ENCODE data around the gene SLIT3. TPM values are rescaled to one million over a fixed set of nuclear protein-coding genes. Genes with fewer than 3 reads are reported as not detected.

SLIT3 gene
- total and polyA plus RNA-seq, 2 experiments from 2014 or later, result 0.59 to 0.71 TPM

GRCh38 chr5:169195601-169196000 is 105.3 kb downstream of the SLIT3 start:
- Histone ChIP-seq H3K4me3 (no peak overlapping the region), H3K27me3 (ENCODE audit: insufficient read depth) (no peaks in the 10 kb centered on the region), H4K20me1 (replicated peaks; ENCODE audit: insufficient read depth) (no peaks in the 10 kb centered on the region), H3K79me2 (replicated peaks; ENCODE audit: insufficient read depth) (no peaks in the 10 kb centered on the region), H3K36me3 (ENCODE audit: insufficient read depth) (no peaks in the 10 kb centered on the region), H3K9me2 (ENCODE audit: insufficient read depth) (no peaks in the 10 kb centered on the region), H3K4me1 (ENCODE audit: insufficient read depth) (no peaks in the 10 kb centered on the region), H3K27ac (ENCODE audit: low read depth) (no peak overlapping the region), H2AFZ (no peak overlapping the region), H3K4me2 (no peak overlapping the region), H3F3A (replicated peaks; ENCODE audit: low read depth) (no peaks in the 10 kb centered on the region)
- Mint-ChIP-seq H3K27me3 (ENCODE audit: insufficient read depth, low read depth, poor library complexity) (no peaks in the 10 kb centered on the region), H3K4me1 (peaks cover 3% of the 10 kb centered on the region; the same call in 1 of the 3 replicates), H3K4me3 (no peak overlapping the region), H3K36me3 (ENCODE audit: low read depth) (no peaks in the 10 kb centered on the region), H3K9me3 (no peaks in the 10 kb centered on the region), H3K27ac (no peak overlapping the region)
- DNase-seq (ENCODE audit: low spot score), result no peak
- no peak for ATAC-seq
- TF ChIP-seq ZNF114 (CRISPR knock-in tag; IDR thresholded peaks at IDR 0.05) (no peak), EZH2 (IDR thresholded peaks at IDR 0.05; ENCODE audit: low read depth, unreplicated experiment) (no peak), NANOG (IDR thresholded peaks at IDR 0.05; ENCODE audit: borderline replicate concordance) (no peak), CTCF (conservative IDR thresholded peaks at IDR 0.05; ENCODE audit: low read depth in 2 of 2) (no peak), POLR2AphosphoS5 (IDR thresholded peaks at IDR 0.05; ENCODE audit: low read depth) (no peak), REST (IDR thresholded peaks at IDR 0.05; ENCODE audit: unreplicated experiment) (no peak), CREB1 (CRISPR knock-in tag; IDR thresholded peaks at IDR 0.05; ENCODE audit: low read depth) (no peak), STAT1 (IDR thresholded peaks at IDR 0.05; ENCODE audit: unreplicated experiment) (no peak), JUNB (IDR thresholded peaks at IDR 0.05; ENCODE audit: unreplicated experiment) (no peak), ZNF331 (CRISPR knock-in tag; IDR thresholded peaks at IDR 0.05; ENCODE audit: low read depth) (no peak), EZH2phosphoT487 (IDR thresholded peaks at IDR 0.05; ENCODE audit: unreplicated experiment) (no peak)
- TF ChIP-seq, protein P1, sequence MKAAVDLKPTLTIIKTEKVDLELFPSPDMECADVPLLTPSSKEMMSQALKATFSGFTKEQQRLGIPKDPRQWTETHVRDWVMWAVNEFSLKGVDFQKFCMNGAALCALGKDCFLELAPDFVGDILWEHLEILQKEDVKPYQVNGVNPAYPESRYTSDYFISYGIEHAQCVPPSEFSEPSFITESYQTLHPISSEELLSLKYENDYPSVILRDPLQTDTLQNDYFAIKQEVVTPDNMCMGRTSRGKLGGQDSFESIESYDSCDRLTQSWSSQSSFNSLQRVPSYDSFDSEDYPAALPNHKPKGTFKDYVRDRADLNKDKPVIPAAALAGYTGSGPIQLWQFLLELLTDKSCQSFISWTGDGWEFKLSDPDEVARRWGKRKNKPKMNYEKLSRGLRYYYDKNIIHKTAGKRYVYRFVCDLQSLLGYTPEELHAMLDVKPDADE (IDR thresholded peaks at IDR 0.05), result no peak
- TF ChIP-seq, protein P2, sequence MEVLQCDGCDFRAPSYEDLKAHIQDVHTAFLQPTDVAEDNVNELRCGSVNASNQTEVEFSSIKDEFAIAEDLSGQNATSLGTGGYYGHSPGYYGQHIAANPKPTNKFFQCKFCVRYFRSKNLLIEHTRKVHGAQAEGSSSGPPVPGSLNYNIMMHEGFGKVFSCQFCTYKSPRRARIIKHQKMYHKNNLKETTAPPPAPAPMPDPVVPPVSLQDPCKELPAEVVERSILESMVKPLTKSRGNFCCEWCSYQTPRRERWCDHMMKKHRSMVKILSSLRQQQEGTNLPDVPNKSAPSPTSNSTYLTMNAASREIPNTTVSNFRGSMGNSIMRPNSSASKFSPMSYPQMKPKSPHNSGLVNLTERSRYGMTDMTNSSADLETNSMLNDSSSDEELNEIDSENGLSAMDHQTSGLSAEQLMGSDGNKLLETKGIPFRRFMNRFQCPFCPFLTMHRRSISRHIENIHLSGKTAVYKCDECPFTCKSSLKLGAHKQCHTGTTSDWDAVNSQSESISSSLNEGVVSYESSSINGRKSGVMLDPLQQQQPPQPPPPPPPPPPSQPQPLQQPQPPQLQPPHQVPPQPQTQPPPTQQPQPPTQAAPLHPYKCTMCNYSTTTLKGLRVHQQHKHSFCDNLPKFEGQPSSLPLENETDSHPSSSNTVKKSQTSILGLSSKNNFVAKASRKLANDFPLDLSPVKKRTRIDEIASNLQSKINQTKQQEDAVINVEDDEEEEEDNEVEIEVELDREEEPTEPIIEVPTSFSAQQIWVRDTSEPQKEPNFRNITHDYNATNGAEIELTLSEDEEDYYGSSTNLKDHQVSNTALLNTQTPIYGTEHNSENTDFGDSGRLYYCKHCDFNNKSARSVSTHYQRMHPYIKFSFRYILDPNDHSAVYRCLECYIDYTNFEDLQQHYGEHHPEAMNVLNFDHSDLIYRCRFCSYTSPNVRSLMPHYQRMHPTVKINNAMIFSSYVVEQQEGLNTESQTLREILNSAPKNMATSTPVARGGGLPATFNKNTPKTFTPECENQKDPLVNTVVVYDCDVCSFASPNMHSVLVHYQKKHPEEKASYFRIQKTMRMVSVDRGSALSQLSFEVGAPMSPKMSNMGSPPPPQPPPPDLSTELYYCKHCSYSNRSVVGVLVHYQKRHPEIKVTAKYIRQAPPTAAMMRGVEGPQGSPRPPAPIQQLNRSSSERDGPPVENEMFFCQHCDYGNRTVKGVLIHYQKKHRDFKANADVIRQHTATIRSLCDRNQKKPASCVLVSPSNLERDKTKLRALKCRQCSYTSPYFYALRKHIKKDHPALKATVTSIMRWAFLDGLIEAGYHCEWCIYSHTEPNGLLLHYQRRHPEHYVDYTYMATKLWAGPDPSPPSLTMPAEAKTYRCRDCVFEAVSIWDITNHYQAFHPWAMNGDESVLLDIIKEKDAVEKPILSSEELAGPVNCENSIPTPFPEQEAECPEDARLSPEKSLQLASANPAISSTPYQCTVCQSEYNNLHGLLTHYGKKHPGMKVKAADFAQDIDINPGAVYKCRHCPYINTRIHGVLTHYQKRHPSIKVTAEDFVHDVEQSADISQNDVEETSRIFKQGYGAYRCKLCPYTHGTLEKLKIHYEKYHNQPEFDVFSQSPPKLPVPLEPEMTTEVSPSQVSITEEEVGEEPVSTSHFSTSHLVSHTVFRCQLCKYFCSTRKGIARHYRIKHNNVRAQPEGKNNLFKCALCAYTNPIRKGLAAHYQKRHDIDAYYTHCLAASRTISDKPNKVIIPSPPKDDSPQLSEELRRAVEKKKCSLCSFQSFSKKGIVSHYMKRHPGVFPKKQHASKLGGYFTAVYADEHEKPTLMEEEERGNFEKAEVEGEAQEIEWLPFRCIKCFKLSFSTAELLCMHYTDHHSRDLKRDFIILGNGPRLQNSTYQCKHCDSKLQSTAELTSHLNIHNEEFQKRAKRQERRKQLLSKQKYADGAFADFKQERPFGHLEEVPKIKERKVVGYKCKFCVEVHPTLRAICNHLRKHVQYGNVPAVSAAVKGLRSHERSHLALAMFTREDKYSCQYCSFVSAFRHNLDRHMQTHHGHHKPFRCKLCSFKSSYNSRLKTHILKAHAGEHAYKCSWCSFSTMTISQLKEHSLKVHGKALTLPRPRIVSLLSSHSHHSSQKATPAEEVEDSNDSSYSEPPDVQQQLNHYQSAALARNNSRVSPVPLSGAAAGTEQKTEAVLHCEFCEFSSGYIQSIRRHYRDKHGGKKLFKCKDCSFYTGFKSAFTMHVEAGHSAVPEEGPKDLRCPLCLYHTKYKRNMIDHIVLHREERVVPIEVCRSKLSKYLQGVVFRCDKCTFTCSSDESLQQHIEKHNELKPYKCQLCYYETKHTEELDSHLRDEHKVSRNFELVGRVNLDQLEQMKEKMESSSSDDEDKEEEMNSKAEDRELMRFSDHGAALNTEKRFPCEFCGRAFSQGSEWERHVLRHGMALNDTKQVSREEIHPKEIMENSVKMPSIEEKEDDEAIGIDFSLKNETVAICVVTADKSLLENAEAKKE (CRISPR knock-in tag; IDR thresholded peaks at IDR 0.05), result no peak

Measured in GM23338 (cell line).